ENCODE results near the gene KIF4B. TPM values are rescaled to one million over a fixed set of nuclear protein-coding genes. Genes with fewer than 3 reads are reported as not detected.

KIF4B gene
- total RNA-seq, 4 donors from 2014 or later, result not detected

DNA sequence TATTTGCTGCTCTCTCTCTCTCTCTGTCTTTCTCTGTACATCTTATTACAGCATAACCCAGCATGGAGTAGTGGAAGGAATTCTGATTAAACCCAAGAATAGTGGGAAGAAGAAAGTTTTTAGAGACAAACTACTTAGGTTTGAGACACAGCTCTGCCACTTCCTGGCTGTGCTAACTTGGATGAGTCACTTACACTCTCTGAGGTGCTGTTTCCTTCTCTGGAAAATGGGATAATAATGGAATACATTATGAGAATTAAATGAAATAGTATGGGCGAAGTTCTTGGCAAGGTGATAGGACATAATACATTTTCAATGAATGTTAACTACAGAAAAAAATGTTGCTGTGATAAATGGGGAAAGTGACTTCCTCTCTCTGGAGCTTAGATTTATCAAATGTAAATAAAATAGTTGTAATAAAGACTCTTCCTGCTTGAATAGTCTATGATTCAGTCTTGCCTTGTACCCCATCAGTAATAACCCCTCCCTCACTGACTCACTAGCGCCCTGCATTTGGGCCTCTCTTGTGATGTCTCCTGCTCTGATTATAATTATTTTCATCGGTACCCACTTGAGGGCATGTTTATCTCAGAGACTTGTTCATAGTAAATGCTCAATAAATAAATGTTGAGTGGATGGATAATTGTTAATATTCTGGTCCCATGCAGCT is 27.6 kb downstream of the KIF4B start:
- Histone ChIP-seq H3K36me3 (no peaks in the 10 kb centered on the region), H3K9me3 (no peaks in the 10 kb centered on the region), H3K4me3 (replicated peaks in 1 of 3) (no peak overlapping the region), H3K27ac (no peak overlapping the region), H3K4me1 (no peaks in the 10 kb centered on the region), H3K27me3 (no peaks in the 10 kb centered on the region)
- no peak for DNase-seq
- TF ChIP-seq, protein P1, sequence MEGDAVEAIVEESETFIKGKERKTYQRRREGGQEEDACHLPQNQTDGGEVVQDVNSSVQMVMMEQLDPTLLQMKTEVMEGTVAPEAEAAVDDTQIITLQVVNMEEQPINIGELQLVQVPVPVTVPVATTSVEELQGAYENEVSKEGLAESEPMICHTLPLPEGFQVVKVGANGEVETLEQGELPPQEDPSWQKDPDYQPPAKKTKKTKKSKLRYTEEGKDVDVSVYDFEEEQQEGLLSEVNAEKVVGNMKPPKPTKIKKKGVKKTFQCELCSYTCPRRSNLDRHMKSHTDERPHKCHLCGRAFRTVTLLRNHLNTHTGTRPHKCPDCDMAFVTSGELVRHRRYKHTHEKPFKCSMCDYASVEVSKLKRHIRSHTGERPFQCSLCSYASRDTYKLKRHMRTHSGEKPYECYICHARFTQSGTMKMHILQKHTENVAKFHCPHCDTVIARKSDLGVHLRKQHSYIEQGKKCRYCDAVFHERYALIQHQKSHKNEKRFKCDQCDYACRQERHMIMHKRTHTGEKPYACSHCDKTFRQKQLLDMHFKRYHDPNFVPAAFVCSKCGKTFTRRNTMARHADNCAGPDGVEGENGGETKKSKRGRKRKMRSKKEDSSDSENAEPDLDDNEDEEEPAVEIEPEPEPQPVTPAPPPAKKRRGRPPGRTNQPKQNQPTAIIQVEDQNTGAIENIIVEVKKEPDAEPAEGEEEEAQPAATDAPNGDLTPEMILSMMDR (IDR thresholded peaks at IDR 0.05), result no peak
- TF ChIP-seq POLR2A (IDR thresholded peaks at IDR 0.05), result no peak
- intact Hi-C loops (cut with DNase I), result no loop called here
- WGBS, 2 donors, result 90 to 95% methylated on average over 3 of the region's 3 CpGs

DNA sequence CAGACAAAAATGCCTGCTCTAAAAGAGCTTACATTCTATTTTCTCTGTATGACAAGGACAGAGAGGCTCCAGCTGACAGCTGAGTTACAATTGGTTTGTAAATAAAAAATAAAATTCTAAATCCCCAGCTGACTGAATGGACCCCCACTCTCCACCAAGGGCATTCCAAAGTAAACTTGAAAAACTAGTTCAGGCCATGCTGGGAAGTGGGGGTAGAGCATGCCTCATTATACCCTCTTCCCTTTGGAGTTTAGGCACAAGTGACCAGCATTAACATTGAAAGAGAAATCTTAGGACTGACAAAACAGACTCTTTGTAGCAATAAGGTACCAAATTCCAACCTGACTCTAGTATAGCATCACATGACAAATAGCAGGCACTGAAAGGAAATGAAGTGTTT is 31.0 kb downstream of the KIF4B start:
- intact Hi-C loops (cut with DNase I), result no loop called here
- DNase-seq, result no peak
- no peaks in the 10 kb centered on the region for H3K4me1 ChIP-seq

DNA sequence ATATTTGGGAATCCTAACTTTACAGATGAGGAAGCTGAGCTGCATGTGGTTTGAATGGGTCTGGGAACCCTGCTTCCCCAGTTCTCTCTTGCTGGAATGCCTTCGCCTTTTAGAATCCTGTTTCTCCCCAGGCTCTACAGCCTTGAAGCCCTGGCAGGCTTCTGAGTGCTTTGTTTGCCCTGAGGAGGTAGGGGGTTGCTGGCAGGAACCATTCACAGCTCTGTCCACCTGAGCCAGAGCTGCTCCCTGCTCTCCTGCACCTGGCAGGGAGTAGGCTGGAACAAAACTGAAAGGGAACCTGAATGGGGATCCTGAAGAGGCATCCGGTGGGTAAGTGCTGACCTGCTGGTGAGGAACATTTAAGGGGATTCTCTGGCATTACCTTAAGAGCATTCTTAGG is 33.0 kb downstream of the KIF4B start:
- Histone ChIP-seq H3K4me3 (replicated peaks in 1 of 3) (no peak overlapping the region), H3K27ac (no peak overlapping the region), H3K36me3 (no peaks in the 10 kb centered on the region), H3K9me3 (no peaks in the 10 kb centered on the region), H3K27me3 (no peaks in the 10 kb centered on the region), H3K4me1 (no peaks in the 10 kb centered on the region)
- no peak for DNase-seq
- WGBS, 2 donors, result 44 to 52% methylated on average over 1 to 2 of the region's 2 CpGs
- intact Hi-C loops (cut with DNase I), result no loop called here
- TF ChIP-seq, protein P1 (IDR thresholded peaks at IDR 0.05), result no peak

More for the DNA sequence above, 31.0 kb downstream of the KIF4B start:
- no peaks in the 10 kb centered on the region for H3K9me3 ChIP-seq
- H3K27me3 ChIP-seq, result no peaks in the 10 kb centered on the region
- H3K27ac ChIP-seq, result no peak overlapping the region
- no peaks in the 10 kb centered on the region for H3K36me3 ChIP-seq
- no peak overlapping the region for H3K4me3 ChIP-seq (replicated peaks in 1 of 3)
- TF ChIP-seq, protein P1 (IDR thresholded peaks at IDR 0.05), result no peak
- no peak for TF ChIP-seq POLR2A (IDR thresholded peaks at IDR 0.05)

DNA sequence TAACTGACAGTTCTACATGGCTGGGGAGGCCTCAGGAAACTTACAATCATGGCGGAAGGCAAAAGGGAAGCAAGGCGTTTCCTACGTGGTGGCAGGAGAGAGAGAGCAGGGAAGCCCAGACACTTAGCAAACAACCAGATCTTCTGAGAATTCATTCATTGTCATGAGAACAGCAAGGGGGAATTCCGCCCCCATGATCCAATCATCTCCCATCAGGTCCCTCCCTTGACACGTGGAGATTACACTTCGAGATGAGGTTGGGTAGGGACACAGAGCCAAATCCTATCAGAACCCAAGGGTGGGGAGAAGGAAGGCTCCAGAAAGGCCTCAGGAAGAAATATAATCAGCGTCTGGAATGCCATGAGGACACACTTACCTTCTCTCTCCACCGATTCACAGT is 34.3 kb downstream of the KIF4B start:
- DNase-seq, result no peak
- no peaks in the 10 kb centered on the region for H3K9me3 ChIP-seq
- no peaks in the 10 kb centered on the region for H3K4me1 ChIP-seq
- intact Hi-C loops (cut with DNase I), result no loop called here
- H3K27me3 ChIP-seq, result no peaks in the 10 kb centered on the region
- TF ChIP-seq, protein P1 (IDR thresholded peaks at IDR 0.05), result no peak
- TF ChIP-seq POLR2A (IDR thresholded peaks at IDR 0.05), result no peak
- WGBS, 2 donors, result 74 to 84% methylated on average over 8 of the region's 8 CpGs
- H3K27ac ChIP-seq, result no peak overlapping the region
- H3K36me3 ChIP-seq, result no peaks in the 10 kb centered on the region
- no peak overlapping the region for H3K4me3 ChIP-seq (replicated peaks in 1 of 3)

DNA sequence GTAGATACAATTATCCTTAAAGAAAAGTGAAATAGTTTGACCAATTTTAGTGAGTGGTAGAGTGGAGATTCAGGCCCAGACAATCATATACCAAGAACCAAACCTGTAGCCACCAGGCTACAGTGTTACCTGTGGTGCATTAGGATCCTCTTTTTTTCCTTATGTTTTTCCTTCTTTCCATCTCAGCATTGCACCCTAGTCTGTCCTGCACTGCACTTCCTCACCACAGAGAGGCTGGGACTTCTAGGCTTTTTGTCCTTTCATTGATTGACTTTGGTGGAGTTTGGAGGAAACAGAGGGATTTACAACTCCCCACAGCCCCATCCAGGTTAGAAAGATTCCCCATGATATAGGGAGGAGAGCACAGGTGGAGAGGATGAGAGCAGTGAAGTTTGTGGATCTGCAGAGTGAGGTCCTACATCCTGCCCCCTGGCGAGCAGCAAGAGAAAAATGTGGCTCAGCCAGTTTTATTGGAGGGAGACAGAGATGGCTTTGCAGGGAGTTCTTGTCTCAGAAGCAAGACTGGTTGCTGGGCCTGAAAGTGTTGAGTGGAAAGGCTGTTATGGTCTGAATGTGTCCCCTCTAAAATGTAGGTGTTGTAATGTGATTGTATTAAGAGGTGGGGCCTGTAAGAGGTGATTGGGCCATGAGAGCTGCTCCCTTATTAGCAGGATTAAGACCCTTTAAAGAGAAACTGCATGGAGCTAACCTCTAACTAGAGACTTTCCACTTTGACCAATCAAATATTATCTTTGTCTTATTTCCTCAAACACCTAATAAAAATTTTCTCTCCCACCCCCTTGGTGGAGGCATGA is 36.2 kb downstream of the KIF4B start:
- no peaks in the 10 kb centered on the region for H3K36me3 ChIP-seq
- no peak for DNase-seq
- H3K9me3 ChIP-seq, result no peaks in the 10 kb centered on the region
- H3K4me1 ChIP-seq, result no peaks in the 10 kb centered on the region
- no peak overlapping the region for H3K4me3 ChIP-seq (replicated peaks in 1 of 3)
- TF ChIP-seq, protein P1 (IDR thresholded peaks at IDR 0.05), result no peak
- no peak for TF ChIP-seq POLR2A (IDR thresholded peaks at IDR 0.05)
- intact Hi-C loops (cut with DNase I), result no loop called here
- H3K27ac ChIP-seq, result no peak overlapping the region
- H3K27me3 ChIP-seq, result no peaks in the 10 kb centered on the region
- 27 to 29% methylated on average over 1 of the region's 1 CpG for WGBS, 2 donors
